ENCODE data around the gene TMPRSS6. TPM values are rescaled to one million over a fixed set of nuclear protein-coding genes. Genes with fewer than 3 reads are reported as not detected.

The TMPRSS6 gene
- total and polyA plus RNA-seq, 2 of the 13 experiments (the other 11 are each of a cell fraction or from before 2014, with no cell fraction given): 4.2 to 4.8 TPM

DNA sequence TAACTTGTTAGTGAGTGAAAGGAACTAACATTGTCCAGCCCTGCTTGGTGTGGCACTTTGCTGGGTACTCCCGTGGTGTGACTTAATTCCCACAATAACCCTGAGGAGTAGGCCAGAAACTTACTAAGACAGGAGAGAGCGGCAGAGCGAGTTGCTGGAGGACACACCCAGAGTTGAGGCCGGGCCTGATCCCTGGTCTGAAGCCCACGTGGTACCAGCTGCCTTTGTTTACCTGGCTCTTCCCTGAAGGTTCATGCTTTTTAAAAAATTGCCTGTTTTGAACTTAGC lies 89.4 kb downstream of the TMPRSS6 start (continued):
- TF ChIP-seq, protein P1, sequence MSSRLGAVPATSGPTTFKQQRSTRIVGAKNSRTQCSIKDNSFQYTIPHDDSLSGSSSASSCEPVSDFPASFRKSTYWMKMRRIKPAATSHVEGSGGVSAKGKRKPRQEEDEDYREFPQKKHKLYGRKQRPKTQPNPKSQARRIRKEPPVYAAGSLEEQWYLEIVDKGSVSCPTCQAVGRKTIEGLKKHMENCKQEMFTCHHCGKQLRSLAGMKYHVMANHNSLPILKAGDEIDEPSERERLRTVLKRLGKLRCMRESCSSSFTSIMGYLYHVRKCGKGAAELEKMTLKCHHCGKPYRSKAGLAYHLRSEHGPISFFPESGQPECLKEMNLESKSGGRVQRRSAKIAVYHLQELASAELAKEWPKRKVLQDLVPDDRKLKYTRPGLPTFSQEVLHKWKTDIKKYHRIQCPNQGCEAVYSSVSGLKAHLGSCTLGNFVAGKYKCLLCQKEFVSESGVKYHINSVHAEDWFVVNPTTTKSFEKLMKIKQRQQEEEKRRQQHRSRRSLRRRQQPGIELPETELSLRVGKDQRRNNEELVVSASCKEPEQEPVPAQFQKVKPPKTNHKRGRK (CRISPR knock-in tag; IDR thresholded peaks at IDR 0.05): no peak
- TF ChIP-seq, protein P2, sequence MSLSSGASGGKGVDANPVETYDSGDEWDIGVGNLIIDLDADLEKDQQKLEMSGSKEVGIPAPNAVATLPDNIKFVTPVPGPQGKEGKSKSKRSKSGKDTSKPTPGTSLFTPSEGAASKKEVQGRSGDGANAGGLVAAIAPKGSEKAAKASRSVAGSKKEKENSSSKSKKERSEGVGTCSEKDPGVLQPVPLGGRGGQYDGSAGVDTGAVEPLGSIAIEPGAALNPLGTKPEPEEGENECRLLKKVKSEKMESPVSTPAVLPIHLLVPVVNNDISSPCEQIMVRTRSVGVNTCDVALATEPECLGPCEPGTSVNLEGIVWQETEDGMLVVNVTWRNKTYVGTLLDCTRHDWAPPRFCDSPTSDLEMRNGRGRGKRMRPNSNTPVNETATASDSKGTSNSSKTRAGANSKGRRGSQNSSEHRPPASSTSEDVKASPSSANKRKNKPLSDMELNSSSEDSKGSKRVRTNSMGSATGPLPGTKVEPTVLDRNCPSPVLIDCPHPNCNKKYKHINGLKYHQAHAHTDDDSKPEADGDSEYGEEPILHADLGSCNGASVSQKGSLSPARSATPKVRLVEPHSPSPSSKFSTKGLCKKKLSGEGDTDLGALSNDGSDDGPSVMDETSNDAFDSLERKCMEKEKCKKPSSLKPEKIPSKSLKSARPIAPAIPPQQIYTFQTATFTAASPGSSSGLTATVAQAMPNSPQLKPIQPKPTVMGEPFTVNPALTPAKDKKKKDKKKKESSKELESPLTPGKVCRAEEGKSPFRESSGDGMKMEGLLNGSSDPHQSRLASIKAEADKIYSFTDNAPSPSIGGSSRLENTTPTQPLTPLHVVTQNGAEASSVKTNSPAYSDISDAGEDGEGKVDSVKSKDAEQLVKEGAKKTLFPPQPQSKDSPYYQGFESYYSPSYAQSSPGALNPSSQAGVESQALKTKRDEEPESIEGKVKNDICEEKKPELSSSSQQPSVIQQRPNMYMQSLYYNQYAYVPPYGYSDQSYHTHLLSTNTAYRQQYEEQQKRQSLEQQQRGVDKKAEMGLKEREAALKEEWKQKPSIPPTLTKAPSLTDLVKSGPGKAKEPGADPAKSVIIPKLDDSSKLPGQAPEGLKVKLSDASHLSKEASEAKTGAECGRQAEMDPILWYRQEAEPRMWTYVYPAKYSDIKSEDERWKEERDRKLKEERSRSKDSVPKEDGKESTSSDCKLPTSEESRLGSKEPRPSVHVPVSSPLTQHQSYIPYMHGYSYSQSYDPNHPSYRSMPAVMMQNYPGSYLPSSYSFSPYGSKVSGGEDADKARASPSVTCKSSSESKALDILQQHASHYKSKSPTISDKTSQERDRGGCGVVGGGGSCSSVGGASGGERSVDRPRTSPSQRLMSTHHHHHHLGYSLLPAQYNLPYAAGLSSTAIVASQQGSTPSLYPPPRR (CRISPR knock-in tag; IDR thresholded peaks at IDR 0.05; ENCODE audit: borderline replicate concordance): no peak
- TF ChIP-seq ZNF180 (CRISPR knock-in tag; IDR thresholded peaks at IDR 0.05; ENCODE audit: borderline replicate concordance, low read depth) (no peak), SRSF4 (IDR thresholded peaks at IDR 0.05; ENCODE audit: low read depth, low read length, poor library complexity, severe bottlenecking) (no peak), ZNF589 (CRISPR knock-in tag; conservative IDR thresholded peaks at IDR 0.05) (no peak), HDAC1 (CRISPR knock-in tag; IDR thresholded peaks at IDR 0.05) (peak; percentile 18; the same call in 1 of the 2 replicates), AGO1 (IDR thresholded peaks at IDR 0.05; ENCODE audit: low read depth, low read length, poor library complexity, severe bottlenecking) (no peak), ZNF619 (CRISPR knock-in tag; IDR thresholded peaks at IDR 0.05) (no peak), ZNF496 (CRISPR knock-in tag; IDR thresholded peaks at IDR 0.05; ENCODE audit: insufficient replicate concordance) (no peak)
- TF ChIP-seq, protein P3, sequence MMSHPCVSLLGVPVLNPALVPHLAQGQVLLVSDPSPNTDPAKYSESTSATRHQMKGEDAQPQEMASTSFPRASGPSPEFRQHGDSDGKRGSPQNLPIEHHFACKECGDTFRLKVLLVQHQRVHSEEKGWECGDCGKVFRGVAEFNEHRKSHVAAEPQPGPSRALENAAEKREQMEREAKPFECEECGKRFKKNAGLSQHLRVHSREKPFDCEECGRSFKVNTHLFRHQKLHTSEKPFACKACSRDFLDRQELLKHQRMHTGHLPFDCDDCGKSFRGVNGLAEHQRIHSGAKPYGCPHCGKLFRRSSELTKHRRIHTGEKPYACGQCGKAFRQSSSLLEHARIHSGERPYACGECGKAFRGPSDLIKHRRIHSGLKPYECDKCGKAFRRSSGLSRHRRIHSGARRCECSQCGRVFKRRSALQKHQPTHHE (CRISPR knock-in tag; IDR thresholded peaks at IDR 0.05; ENCODE audit: borderline replicate concordance): 0 out of 2 replicates have a peak, but pooled peaks have one; percentile 7
- TF ChIP-seq, protein P4, sequence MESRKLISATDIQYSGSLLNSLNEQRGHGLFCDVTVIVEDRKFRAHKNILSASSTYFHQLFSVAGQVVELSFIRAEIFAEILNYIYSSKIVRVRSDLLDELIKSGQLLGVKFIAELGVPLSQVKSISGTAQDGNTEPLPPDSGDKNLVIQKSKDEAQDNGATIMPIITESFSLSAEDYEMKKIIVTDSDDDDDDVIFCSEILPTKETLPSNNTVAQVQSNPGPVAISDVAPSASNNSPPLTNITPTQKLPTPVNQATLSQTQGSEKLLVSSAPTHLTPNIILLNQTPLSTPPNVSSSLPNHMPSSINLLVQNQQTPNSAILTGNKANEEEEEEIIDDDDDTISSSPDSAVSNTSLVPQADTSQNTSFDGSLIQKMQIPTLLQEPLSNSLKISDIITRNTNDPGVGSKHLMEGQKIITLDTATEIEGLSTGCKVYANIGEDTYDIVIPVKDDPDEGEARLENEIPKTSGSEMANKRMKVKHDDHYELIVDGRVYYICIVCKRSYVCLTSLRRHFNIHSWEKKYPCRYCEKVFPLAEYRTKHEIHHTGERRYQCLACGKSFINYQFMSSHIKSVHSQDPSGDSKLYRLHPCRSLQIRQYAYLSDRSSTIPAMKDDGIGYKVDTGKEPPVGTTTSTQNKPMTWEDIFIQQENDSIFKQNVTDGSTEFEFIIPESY (CRISPR knock-in tag; IDR thresholded peaks at IDR 0.05): no peak
- TF ChIP-seq, protein P5, sequence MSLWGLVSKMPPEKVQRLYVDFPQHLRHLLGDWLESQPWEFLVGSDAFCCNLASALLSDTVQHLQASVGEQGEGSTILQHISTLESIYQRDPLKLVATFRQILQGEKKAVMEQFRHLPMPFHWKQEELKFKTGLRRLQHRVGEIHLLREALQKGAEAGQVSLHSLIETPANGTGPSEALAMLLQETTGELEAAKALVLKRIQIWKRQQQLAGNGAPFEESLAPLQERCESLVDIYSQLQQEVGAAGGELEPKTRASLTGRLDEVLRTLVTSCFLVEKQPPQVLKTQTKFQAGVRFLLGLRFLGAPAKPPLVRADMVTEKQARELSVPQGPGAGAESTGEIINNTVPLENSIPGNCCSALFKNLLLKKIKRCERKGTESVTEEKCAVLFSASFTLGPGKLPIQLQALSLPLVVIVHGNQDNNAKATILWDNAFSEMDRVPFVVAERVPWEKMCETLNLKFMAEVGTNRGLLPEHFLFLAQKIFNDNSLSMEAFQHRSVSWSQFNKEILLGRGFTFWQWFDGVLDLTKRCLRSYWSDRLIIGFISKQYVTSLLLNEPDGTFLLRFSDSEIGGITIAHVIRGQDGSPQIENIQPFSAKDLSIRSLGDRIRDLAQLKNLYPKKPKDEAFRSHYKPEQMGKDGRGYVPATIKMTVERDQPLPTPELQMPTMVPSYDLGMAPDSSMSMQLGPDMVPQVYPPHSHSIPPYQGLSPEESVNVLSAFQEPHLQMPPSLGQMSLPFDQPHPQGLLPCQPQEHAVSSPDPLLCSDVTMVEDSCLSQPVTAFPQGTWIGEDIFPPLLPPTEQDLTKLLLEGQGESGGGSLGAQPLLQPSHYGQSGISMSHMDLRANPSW (CRISPR knock-in tag; IDR thresholded peaks at IDR 0.05; ENCODE audit: borderline replicate concordance): no peak
- TF ChIP-seq, protein P6, sequence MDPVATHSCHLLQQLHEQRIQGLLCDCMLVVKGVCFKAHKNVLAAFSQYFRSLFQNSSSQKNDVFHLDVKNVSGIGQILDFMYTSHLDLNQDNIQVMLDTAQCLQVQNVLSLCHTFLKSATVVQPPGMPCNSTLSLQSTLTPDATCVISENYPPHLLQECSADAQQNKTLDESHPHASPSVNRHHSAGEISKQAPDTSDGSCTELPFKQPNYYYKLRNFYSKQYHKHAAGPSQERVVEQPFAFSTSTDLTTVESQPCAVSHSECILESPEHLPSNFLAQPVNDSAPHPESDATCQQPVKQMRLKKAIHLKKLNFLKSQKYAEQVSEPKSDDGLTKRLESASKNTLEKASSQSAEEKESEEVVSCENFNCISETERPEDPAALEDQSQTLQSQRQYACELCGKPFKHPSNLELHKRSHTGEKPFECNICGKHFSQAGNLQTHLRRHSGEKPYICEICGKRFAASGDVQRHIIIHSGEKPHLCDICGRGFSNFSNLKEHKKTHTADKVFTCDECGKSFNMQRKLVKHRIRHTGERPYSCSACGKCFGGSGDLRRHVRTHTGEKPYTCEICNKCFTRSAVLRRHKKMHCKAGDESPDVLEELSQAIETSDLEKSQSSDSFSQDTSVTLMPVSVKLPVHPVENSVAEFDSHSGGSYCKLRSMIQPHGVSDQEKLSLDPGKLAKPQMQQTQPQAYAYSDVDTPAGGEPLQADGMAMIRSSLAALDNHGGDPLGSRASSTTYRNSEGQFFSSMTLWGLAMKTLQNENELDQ (CRISPR knock-in tag; IDR thresholded peaks at IDR 0.05; ENCODE audit: borderline replicate concordance): no peak
